Measurements from ENCODE around the gene ILKAP.

The ILKAP gene

DNA sequence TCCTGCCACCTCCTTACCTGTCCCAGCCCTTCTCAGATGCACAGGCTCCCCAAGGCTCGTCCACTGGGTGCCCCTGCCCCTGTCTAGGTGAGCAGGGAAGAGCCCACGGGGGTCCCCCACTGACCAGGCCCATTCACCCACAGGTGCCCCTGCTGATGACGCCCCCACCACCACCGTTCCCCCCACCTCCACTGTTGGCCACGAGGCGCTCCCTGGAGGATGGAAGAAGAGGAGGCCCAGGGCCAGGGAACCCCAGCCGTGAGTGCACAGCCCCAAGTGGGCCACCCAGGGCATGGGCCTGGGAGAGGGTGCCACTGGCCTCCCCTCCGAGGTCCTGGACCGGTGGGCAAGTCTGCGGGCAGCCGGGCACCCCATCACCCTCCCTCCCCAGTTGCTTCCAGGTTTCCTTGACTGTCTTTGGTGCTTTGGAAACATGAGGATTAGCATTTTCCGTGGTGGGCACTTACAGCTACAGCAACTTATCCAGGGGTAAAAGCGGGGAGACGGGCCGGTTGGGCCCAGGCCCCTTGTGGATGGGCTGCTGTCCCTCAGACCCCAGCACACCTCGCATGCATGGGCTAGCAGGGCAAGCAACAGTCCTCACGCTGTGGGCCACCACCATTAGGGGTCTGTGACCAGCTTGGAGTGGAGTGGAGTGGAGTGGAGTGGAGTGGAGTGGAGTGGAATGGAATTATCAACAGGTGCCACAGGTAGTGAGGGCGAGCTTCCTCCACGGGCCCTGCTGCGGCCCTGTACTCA is 78.2 kb downstream of the ILKAP start:
- in situ Hi-C loops (cut with MboI; ENCODE audit: low sequenced_read_pairs), result no loop called here

DNA sequence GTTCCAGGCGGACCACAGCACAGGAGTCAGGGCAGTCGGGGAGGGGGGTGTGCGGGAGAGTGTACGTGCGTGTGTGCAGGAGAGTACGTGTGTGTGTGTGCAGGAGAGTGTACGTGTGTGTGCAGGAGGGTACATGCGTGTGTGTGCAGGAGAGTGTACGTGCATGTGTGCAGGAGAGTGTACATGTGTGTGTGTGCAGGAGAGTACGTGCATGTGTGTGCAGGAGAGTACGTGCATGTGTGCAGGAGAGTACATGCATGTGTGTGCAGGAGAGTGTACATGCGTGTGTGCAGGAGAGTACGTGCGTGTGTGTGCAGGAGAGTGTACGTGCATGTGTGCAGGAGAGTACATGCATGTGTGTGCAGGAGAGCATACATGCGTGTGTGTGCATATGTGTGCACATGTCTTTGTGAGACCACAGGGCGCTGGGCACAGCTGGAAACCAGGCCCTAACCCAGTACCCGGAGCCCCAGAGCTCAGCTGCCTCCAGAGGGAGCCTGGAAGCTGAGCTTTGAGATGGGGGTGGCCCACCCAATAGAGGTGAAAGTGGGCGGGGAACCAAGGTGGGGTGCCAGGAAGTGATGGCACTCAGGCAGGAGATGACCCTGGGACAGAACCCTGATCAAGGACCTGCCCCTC is 78.9 kb downstream of the ILKAP start:
- in situ Hi-C loops (cut with MboI; ENCODE audit: low sequenced_read_pairs), result no loop called here

- in situ Hi-C loops (cut with MboI; ENCODE audit: low sequenced_read_pairs), result no loop called here
Observed at GRCh38 chr2:238123991-238124470, 79.5 kb downstream of the ILKAP start.

DNA sequence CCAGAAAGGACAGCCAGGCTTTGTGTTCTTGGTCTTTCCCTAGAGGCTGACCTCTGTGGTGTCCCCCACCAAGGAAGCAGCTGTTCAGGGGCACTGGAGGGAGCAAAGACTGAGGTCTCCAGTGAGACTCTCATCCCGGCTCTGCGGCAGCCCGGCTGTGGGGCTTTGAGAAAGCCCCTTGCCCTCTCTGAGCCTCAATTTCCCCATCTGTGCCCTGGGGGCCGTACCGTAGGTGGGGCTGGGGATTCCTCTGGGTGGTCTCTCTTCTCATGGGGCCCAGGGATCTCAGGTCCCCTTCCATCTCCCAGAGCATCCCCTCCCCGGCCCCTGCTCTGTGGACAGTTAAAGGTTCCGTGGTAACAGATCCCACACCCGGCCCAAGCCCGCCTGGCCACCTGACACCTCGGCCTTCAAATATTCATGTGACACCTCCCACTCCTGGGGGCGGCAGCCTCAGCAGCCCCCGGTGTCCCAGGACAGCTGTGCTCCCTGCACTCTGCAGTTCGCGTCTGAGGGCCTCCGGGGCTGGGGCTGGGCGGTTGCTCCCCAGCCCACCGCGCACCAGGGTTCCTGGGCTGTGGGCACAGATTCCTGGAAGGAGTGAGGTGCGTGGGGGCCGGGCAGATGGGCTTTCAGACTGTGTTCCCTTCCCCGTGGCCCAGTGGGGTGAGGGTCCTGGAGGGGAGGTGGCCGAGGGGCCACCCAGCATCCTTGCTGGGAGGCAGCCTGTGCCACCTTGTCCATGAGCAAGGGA is 80.1 kb downstream of the ILKAP start:
- in situ Hi-C loops (cut with MboI; ENCODE audit: low sequenced_read_pairs), result no loop called here

DNA sequence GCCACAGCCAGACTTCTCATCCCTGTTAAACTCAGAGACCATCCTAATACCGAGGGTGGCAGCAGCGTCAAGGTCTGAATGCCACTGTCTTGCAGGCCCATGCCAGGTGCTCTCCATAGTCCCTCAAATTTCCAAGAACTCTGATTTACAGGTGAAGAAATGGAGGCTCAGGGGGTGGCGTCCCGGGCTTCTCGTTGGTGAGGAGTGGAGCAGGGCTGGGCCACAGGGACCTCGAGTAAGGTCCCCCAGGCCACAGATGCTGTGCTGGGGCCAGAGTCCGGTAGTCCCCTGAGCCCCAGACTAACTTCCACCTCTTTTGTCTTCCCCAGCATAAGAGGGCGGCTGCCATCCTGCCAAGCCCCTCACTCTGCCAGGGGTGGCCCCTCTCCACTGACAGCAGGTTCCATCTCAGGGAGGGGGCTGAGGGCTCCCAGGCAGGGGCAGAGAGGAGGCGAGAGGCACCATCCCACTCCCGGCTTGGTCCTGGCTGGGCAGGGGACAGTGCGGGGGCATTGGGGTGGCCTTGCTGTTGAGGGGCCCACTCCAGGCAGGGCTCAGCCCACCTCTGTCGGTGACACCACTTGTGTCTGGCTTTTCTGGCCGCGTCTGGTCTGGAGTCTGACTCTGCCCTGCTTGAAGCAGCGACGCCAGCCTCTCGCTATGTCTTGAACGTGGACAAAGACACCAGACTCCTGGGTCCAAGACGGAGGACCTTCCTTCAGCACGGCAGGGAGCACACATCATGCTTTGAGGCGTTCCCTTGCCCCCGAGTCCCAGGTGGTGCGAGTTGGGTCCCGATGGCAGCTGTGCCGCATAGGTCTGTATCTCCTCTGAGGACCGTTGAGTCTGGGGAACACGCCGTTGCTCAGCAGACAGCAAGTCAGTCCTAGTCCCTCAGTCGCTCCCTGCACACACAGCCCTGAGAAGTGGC is 80.9 kb downstream of the ILKAP start:
- in situ Hi-C loops (cut with MboI; ENCODE audit: low sequenced_read_pairs), result no loop called here

GRCh38 chr2:238121511-238122286 is 81.8 kb downstream of the ILKAP start:
- in situ Hi-C loops (cut with MboI; ENCODE audit: low sequenced_read_pairs), result no loop called here

GRCh38 chr2:238120463-238121298 is 82.8 kb downstream of the ILKAP start:
- in situ Hi-C loops (cut with MboI; ENCODE audit: low sequenced_read_pairs), result no loop called here
